GM12801 (cell line): ENCODE results near the gene CFH.

ENCODE experiments used
- CTCF ChIP-seq: IDR thresholded peaks from one replicate; pipeline ENCODE4 v1.5.1; 2011; ENCODE audit warnings: control low read depth; ENCODE audit not compliant: insufficient read length; ENCODE audit errors: extremely low read depth

The CFH gene

GRCh38 chr1:196685506-196685905 lies 33.7 kb downstream of the CFH start:
- TF ChIP-seq CTCF = no peak

GRCh38 chr1:196689001-196689400 lies 37.2 kb downstream of the CFH start:
- no peak for TF ChIP-seq CTCF

- TF ChIP-seq CTCF = no peak
These were observed 38.7 kb downstream of the CFH start for GRCh38 chr1:196690582-196690981.

GRCh38 chr1:196698993-196699392 lies 47.1 kb downstream of the CFH start:
- TF ChIP-seq CTCF = no peak

DNA sequence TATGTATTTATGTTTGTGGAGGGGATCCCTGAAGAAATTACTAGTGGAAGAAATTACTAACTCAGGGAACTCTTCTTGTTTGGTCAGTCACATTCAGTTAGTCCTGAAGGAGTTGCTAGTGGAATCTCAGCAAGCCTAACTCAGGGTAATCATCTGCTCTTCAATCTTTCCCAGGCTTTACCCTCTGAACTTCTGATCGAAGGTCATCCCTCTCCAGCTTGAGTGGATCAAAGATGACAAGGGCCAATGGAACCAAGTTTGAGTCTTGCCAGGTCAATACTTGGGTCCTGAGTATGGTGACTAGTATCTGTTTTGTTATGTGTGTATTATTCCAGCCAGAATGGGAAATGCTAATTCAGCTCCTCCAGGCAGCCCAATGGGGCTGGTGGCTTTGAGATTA lies 49.3 kb downstream of the CFH start:
- TF ChIP-seq CTCF = no peak

GRCh38 chr1:196717868-196718267 lies 66.0 kb downstream of the CFH start:
- TF ChIP-seq CTCF = no peak

- TF ChIP-seq CTCF = no peak
These were observed 71.7 kb downstream of the CFH start for GRCh38 chr1:196723325-196724185.
